ENCODE measurements around the gene B3GAT2. TPM values are rescaled to one million over a fixed set of nuclear protein-coding genes. Genes with fewer than 3 reads are reported as not detected.

The B3GAT2 gene
- total RNA-seq, 3 donors from 2014 or later (not counting 1 experiment from before 2014, with no cell fraction given): not detected

- H3K36me3 Mint-ChIP-seq: no peaks in the 10 kb centered on the region
- peaks cover under 1 to 5% of the 10 kb centered on the region in 2 donors for H3K27me3 Mint-ChIP-seq (ENCODE audit: low read depth in 2 of 2)
- ATAC-seq: no peak
These were observed 39.2 kb upstream of the B3GAT2 start for GRCh38 chr6:70996106-70996505.

DNA sequence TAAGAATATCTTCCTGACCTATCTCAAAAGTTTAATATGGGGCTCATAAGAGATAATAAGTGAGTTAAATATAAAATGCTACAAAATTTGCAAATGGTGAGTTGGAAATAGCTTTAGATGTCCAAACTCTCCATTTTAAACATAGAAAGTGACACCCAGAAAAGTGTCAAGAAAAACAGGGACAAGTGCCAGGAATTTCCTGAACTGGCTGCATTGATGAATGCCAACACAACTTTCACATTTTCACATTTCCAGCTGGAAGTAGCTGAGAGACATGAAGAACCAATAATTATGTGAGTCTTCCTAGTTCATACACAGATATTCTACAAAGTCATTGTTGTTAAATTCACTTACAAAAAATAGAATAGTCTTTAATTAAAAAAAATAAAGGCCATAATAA lies 38.6 kb upstream of the B3GAT2 start:
- no peaks in the 10 kb centered on the region for H3K36me3 Mint-ChIP-seq
- H3K4me3 Mint-ChIP-seq: no peak overlapping the region
- H3K27me3 ChIP-seq (ENCODE audit: control insufficient read depth, insufficient read depth, low read length): peaks cover 4% of the 10 kb centered on the region
- intact Hi-C loops (cut with micrococcal nuclease): no loop called here
- H3K4me1 Mint-ChIP-seq: no peaks in the 10 kb centered on the region
- TF ChIP-seq CTCF (IDR thresholded peaks at IDR 0.05): no peak
- H3K9me3 ChIP-seq (ENCODE audit: control insufficient read depth, insufficient read depth, low read length): no peaks in the 10 kb centered on the region
- ATAC-seq (no peak), DNase-seq (no peak)
- peaks cover 5 to 8% of the 10 kb centered on the region in 2 donors for H3K27me3 Mint-ChIP-seq (ENCODE audit: low read depth in 2 of 2)
- H3K36me3 ChIP-seq (ENCODE audit: control insufficient read depth, insufficient read depth, low read length): no peaks in the 10 kb centered on the region
- peaks cover 2 to 4% of the 10 kb centered on the region in 2 donors for H3K9me3 Mint-ChIP-seq
- no peak overlapping the region for H3K27ac Mint-ChIP-seq
- no peak overlapping the region for H3K4me3 ChIP-seq (ENCODE audit: low read length)
- H3K4me1 ChIP-seq (ENCODE audit: control insufficient read depth, insufficient read depth, low read length): no peaks in the 10 kb centered on the region
- no peak overlapping the region for H3K27ac ChIP-seq (ENCODE audit: low read length)

More at GRCh38 chr6:70996106-70996505, 39.2 kb upstream of the B3GAT2 start:
- H3K4me3 ChIP-seq (ENCODE audit: low read length): no peak overlapping the region
- no peaks in the 10 kb centered on the region for H3K9me3 ChIP-seq (ENCODE audit: control insufficient read depth, insufficient read depth, low read length)
- no peak for TF ChIP-seq CTCF (IDR thresholded peaks at IDR 0.05)
- Mint-ChIP-seq H3K4me3 (no peak overlapping the region), H3K9me3 (peaks cover 0 to 2% of the 10 kb centered on the region in 2 donors), H3K27ac (no peak overlapping the region), H3K4me1 (no peaks in the 10 kb centered on the region)
- H3K4me1 ChIP-seq (ENCODE audit: control insufficient read depth, insufficient read depth, low read length): no peaks in the 10 kb centered on the region
- intact Hi-C loops (cut with micrococcal nuclease): no loop called here
- WGBS (ENCODE audit: insufficient coverage): 29% methylated on average over 1 of the region's 1 CpG
- H3K27ac ChIP-seq (ENCODE audit: low read length): no peak overlapping the region
- H3K36me3 ChIP-seq (ENCODE audit: control insufficient read depth, insufficient read depth, low read length): no peaks in the 10 kb centered on the region
- DNase-seq: no peak
- H3K27me3 ChIP-seq (ENCODE audit: control insufficient read depth, insufficient read depth, low read length): peaks cover 4% of the 10 kb centered on the region

- no peak for ATAC-seq
- Histone ChIP-seq H3K36me3 (ENCODE audit: control insufficient read depth, insufficient read depth, low read length) (no peaks in the 10 kb centered on the region), H3K4me3 (ENCODE audit: low read length) (no peak overlapping the region), H3K9me3 (ENCODE audit: control insufficient read depth, insufficient read depth, low read length) (no peaks in the 10 kb centered on the region), H3K27me3 (ENCODE audit: control insufficient read depth, insufficient read depth, low read length) (peaks cover 4% of the 10 kb centered on the region), H3K4me1 (ENCODE audit: control insufficient read depth, insufficient read depth, low read length) (no peaks in the 10 kb centered on the region), H3K27ac (ENCODE audit: low read length) (no peak overlapping the region)
- no peaks in the 10 kb centered on the region for H3K36me3 Mint-ChIP-seq
- peaks cover 0 to 4% of the 10 kb centered on the region in 2 donors for H3K9me3 Mint-ChIP-seq
- H3K27me3 Mint-ChIP-seq (ENCODE audit: low read depth in 2 of 2): peaks cover 6 to 9% of the 10 kb centered on the region in 2 donors
- intact Hi-C loops (cut with micrococcal nuclease): no loop called here
- DNase-seq: no peak
- H3K27ac Mint-ChIP-seq: no peak overlapping the region
- H3K4me1 Mint-ChIP-seq: no peaks in the 10 kb centered on the region
- 83% methylated on average over 2 of the region's 2 CpGs for whole genome bisulfite sequencing (ENCODE audit: insufficient coverage)
- no peak for TF ChIP-seq CTCF (IDR thresholded peaks at IDR 0.05)
- no peak overlapping the region for H3K4me3 Mint-ChIP-seq
These were observed 34.4 kb upstream of the B3GAT2 start for GRCh38 chr6:70991253-70991652.

DNA sequence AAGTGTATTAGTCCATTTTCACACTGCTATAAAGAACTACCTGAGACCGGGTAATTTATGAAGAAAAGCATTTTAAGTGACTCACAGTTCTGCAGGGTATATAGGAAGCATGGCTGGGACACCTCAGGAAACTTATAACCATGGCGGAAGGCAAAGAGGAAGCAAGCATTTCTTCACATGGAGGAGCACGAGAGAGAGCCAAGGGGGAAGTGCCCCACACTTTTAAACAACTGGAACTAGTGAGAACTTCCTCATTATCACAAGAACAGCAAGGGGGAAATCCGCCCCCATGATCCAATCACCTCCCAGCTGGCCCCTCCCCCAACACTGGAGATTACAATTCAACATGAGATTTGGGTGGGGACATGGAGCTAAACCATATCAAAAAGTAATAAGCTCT lies 28.3 kb upstream of the B3GAT2 start:
- no peak for ATAC-seq
- peaks cover 0 to 3% of the 10 kb centered on the region in 2 donors for H3K27me3 Mint-ChIP-seq (ENCODE audit: low read depth in 2 of 2)
- Histone ChIP-seq H3K27me3 (ENCODE audit: control insufficient read depth, insufficient read depth, low read length) (no peaks in the 10 kb centered on the region), H3K36me3 (ENCODE audit: control insufficient read depth, insufficient read depth, low read length) (no peaks in the 10 kb centered on the region), H3K9me3 (ENCODE audit: control insufficient read depth, insufficient read depth, low read length) (no peaks in the 10 kb centered on the region), H3K4me1 (ENCODE audit: control insufficient read depth, insufficient read depth, low read length) (no peaks in the 10 kb centered on the region), H3K4me3 (ENCODE audit: low read length) (no peak overlapping the region), H3K27ac (ENCODE audit: low read length) (no peak overlapping the region)
- intact Hi-C loops (cut with micrococcal nuclease): no loop called here
- no peak overlapping the region for H3K4me3 Mint-ChIP-seq
- no peaks in the 10 kb centered on the region for H3K4me1 Mint-ChIP-seq
- no peak overlapping the region for H3K27ac Mint-ChIP-seq
- WGBS (ENCODE audit: insufficient coverage): 52% methylated on average over 4 of the region's 4 CpGs
- no peaks in the 10 kb centered on the region for H3K36me3 Mint-ChIP-seq
- peaks cover 0 to 7% of the 10 kb centered on the region in 2 donors for H3K9me3 Mint-ChIP-seq
- DNase-seq: no peak
- TF ChIP-seq CTCF (IDR thresholded peaks at IDR 0.05): no peak
